ENCODE results near the gene KLHL30. TPM values are rescaled to one million over a fixed set of nuclear protein-coding genes. Genes with fewer than 3 reads are reported as not detected.

Gene KLHL30
- total RNA-seq, 1 experiment from 2014 or later = 0.61 TPM

DNA sequence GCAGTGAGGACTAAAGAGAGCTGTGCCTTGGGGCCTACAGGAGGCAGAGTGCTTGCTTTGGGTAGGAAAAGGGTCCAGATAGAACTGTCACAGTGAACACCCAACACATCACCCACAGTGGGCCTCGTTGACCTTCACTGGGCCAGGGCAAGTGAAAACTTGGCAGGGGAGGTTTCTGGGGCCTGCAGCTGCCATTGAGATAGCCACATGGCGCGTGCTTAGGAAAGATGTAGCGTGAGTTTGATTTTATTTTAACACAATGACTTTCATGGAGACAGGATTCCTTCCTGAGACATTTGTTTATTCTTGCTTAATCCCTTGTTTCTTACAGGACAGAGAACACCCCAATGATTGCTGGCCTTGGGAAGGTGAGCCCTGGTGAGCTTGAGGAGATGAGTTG, 47.6 kb upstream of the KLHL30 start (continued):
- TF ChIP-seq, protein P1, sequence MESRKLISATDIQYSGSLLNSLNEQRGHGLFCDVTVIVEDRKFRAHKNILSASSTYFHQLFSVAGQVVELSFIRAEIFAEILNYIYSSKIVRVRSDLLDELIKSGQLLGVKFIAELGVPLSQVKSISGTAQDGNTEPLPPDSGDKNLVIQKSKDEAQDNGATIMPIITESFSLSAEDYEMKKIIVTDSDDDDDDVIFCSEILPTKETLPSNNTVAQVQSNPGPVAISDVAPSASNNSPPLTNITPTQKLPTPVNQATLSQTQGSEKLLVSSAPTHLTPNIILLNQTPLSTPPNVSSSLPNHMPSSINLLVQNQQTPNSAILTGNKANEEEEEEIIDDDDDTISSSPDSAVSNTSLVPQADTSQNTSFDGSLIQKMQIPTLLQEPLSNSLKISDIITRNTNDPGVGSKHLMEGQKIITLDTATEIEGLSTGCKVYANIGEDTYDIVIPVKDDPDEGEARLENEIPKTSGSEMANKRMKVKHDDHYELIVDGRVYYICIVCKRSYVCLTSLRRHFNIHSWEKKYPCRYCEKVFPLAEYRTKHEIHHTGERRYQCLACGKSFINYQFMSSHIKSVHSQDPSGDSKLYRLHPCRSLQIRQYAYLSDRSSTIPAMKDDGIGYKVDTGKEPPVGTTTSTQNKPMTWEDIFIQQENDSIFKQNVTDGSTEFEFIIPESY (IDR thresholded peaks at IDR 0.05; ENCODE audit: extremely low read depth, insufficient replicate concordance, low read length) = no peak
- TF ChIP-seq, protein P2, sequence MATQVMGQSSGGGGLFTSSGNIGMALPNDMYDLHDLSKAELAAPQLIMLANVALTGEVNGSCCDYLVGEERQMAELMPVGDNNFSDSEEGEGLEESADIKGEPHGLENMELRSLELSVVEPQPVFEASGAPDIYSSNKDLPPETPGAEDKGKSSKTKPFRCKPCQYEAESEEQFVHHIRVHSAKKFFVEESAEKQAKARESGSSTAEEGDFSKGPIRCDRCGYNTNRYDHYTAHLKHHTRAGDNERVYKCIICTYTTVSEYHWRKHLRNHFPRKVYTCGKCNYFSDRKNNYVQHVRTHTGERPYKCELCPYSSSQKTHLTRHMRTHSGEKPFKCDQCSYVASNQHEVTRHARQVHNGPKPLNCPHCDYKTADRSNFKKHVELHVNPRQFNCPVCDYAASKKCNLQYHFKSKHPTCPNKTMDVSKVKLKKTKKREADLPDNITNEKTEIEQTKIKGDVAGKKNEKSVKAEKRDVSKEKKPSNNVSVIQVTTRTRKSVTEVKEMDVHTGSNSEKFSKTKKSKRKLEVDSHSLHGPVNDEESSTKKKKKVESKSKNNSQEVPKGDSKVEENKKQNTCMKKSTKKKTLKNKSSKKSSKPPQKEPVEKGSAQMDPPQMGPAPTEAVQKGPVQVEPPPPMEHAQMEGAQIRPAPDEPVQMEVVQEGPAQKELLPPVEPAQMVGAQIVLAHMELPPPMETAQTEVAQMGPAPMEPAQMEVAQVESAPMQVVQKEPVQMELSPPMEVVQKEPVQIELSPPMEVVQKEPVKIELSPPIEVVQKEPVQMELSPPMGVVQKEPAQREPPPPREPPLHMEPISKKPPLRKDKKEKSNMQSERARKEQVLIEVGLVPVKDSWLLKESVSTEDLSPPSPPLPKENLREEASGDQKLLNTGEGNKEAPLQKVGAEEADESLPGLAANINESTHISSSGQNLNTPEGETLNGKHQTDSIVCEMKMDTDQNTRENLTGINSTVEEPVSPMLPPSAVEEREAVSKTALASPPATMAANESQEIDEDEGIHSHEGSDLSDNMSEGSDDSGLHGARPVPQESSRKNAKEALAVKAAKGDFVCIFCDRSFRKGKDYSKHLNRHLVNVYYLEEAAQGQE (IDR thresholded peaks at IDR 0.05; ENCODE audit: low read depth) = no peak
- TF ChIP-seq SRF (IDR thresholded peaks at IDR 0.05; ENCODE audit: low read depth) (no peak), ZFX (IDR thresholded peaks at IDR 0.05) (no peak), SP1 (IDR thresholded peaks at IDR 0.05; ENCODE audit: low read depth) (no peak), EZH2 (IDR thresholded peaks at IDR 0.05) (no peak)

DNA sequence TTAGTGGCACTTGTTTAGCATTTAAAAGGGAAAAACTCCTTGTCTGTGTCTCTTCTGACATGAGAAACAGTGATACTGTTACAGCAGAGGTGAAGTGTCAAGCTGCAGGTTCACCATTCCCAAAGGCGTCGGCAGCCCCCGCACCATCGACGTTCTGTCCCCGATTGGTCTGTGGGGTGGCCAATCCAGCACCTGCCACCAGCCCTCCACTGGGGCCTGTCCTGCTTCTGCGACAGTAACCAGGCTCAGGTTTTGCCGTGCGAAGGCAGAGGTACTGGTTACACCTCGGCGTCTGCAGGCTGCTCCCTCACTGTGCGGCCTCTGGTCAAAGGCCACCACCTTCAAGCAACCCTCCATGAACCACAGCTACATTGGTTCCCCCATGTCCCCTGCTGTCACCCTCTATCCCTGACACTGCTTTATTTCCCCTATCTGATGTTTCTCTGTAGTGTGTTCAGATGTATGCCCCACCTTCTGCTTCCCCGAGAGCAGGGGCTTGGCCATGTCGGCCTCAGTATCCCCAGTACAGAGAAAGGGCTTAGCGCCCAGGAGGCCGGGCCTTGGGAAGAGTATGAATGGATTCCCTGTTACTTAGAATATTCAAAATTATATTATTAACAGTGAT, 46.9 kb upstream of the KLHL30 start:
- no peaks in the 10 kb centered on the region for H3K9me3 ChIP-seq (ENCODE audit: control insufficient read depth in 1 of 2, insufficient read depth in 1 of 2, low read depth in 1 of 2, low read length in 2 of 2)
- no peak overlapping the region for H3K9ac ChIP-seq (ENCODE audit: low read length)
- ATAC-seq (no peak), DNase-seq (ENCODE audit: low read depth, low spot score) (no peak)
- H3K4me2 ChIP-seq (ENCODE audit: low read length) = no peak overlapping the region
- no peak overlapping the region for H2AFZ ChIP-seq (ENCODE audit: low read depth, low read length, poor library complexity, severe bottlenecking)
- no peak overlapping the region for H3K27ac ChIP-seq (ENCODE audit: low read depth, low read length)
- no peaks in the 10 kb centered on the region for H3K27me3 ChIP-seq (ENCODE audit: insufficient read depth, low read length)
- CTCF ChIA-PET = no interaction called here
- no peaks in the 10 kb centered on the region for H3K9me2 ChIP-seq (ENCODE audit: insufficient read depth)
- no peaks in the 10 kb centered on the region for H3K4me1 ChIP-seq (ENCODE audit: control insufficient read depth in 1 of 2, insufficient read depth in 2 of 2, low read length in 2 of 2)
- RAD21 ChIA-PET (ENCODE audit: low non-redundant PET in 1 of 2, low total read pairs in 2 of 2, uncharacterized antibody in 2 of 2, unreplicated experiment in 2 of 2) = no interaction called here
- no peak for TF ChIP-seq TCF7L2 (IDR thresholded peaks at IDR 0.05; ENCODE audit: borderline replicate concordance, extremely low read depth, insufficient read depth, insufficient read length)
- no peak for TF ChIP-seq FOSL1 (IDR thresholded peaks at IDR 0.05; ENCODE audit: low read depth)
- no peak for TF ChIP-seq SIN3A (IDR thresholded peaks at IDR 0.05; ENCODE audit: low read depth)
- TF ChIP-seq, protein P3, sequence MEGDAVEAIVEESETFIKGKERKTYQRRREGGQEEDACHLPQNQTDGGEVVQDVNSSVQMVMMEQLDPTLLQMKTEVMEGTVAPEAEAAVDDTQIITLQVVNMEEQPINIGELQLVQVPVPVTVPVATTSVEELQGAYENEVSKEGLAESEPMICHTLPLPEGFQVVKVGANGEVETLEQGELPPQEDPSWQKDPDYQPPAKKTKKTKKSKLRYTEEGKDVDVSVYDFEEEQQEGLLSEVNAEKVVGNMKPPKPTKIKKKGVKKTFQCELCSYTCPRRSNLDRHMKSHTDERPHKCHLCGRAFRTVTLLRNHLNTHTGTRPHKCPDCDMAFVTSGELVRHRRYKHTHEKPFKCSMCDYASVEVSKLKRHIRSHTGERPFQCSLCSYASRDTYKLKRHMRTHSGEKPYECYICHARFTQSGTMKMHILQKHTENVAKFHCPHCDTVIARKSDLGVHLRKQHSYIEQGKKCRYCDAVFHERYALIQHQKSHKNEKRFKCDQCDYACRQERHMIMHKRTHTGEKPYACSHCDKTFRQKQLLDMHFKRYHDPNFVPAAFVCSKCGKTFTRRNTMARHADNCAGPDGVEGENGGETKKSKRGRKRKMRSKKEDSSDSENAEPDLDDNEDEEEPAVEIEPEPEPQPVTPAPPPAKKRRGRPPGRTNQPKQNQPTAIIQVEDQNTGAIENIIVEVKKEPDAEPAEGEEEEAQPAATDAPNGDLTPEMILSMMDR (IDR thresholded peaks at IDR 0.05 in 2 of 3, conservative IDR thresholded peaks at IDR 0.05 in 1 of 3; ENCODE audit: borderline replicate concordance in 1 of 3, insufficient read depth in 1 of 3, low read depth in 2 of 3, low read length in 2 of 3) = no peak
- no peak for TF ChIP-seq SRF (IDR thresholded peaks at IDR 0.05; ENCODE audit: low read depth)
- no peak for TF ChIP-seq YY1 (IDR thresholded peaks at IDR 0.05; ENCODE audit: extremely low read depth, insufficient replicate concordance, low read depth, low read length)
- no peak for TF ChIP-seq CBX3 (IDR thresholded peaks at IDR 0.05; ENCODE audit: low read depth)
- no peak for TF ChIP-seq POLR2AphosphoS5 (IDR thresholded peaks at IDR 0.05; ENCODE audit: low read depth, low read length)
- no peak for TF ChIP-seq ZNF274 (IDR thresholded peaks at IDR 0.05; ENCODE audit: low read depth, low read length)
- TF ChIP-seq SP1 (IDR thresholded peaks at IDR 0.05; ENCODE audit: low read depth) = no peak
- TF ChIP-seq JUND (IDR thresholded peaks at IDR 0.05) = no peak
- no peak for TF ChIP-seq ELF1 (IDR thresholded peaks at IDR 0.05; ENCODE audit: borderline replicate concordance, low read depth)
- TF ChIP-seq EGR1 (IDR thresholded peaks at IDR 0.05; ENCODE audit: low read depth) = no peak
- no peaks in the 10 kb centered on the region for H3K36me3 ChIP-seq (ENCODE audit: control insufficient read depth in 1 of 2, insufficient read depth in 2 of 2, low read length in 2 of 2)
- intact Hi-C loops (cut with micrococcal nuclease) = no loop called here
- POLR2A ChIA-PET = no interaction called here
- no peak overlapping the region for H3K4me3 ChIP-seq (replicated peaks in 1 of 2; ENCODE audit: low read depth in 1 of 2, low read length in 2 of 2)
- no TSS peak for BruUV-seq (replicated peaks)
- H4K20me1 ChIP-seq (ENCODE audit: insufficient read depth) = no peaks in the 10 kb centered on the region
- no peaks in the 10 kb centered on the region for H3K79me2 ChIP-seq (ENCODE audit: insufficient read depth, low read length)
